ENCODE results near the gene DEXI.

GRCh38 chr16:10880594-10881452 is 61.4 kb downstream of the DEXI start:
- TF ChIP-seq GATA3 (IDR thresholded peaks at IDR 0.05; ENCODE audit: low read depth, low read length) = no peak
- TF ChIP-seq GATA2 (IDR thresholded peaks at IDR 0.05; ENCODE audit: low read depth, low read length) = no peak

Data from SH-SY5Y (cell line).